Activated T-helper 2 cell treated with anti-CD3 and anti-CD28 coated beads, Interferon-gamma antibody, Interleukin-2, Interleukin-4, amounts not matched to agents 10 μg/mL and 5 μg/mL and 100 μg/mL, durations not matched to agents 14 hours and 24 hours and 36 hours (primary cell): ENCODE data around the gene NELFA. TPM values are rescaled to one million over a fixed set of nuclear protein-coding genes. Genes with fewer than 3 reads are reported as not detected.
"Not testable (repeated sequence)": the region's sequence is repeated elsewhere in the genome, so short reads cannot be mapped to it uniquely, and the experiment has no call there.

Experiments used
- DNase-seq: peaks from one replicate; pipeline ENCODE4 v3.0.0; 2021; ENCODE audit warnings: low spot score
- H3K27ac Mint-ChIP-seq: one replicate; pipeline ENCODE4 v1.8.0; 2021; ENCODE audit warnings: mixed read lengths
- H3K27me3 Mint-ChIP-seq: one replicate; pipeline ENCODE4 v1.8.0; 2021; ENCODE audit warnings: low read depth, mixed read lengths
- H3K36me3 Mint-ChIP-seq: one replicate; pipeline ENCODE4 v1.8.0; 2021; ENCODE audit warnings: low read depth, mixed read lengths
- H3K4me1 Mint-ChIP-seq: one replicate; pipeline ENCODE4 v1.8.0; 2021; ENCODE audit warnings: low read depth, mixed read lengths
- H3K4me3 Mint-ChIP-seq: one replicate; pipeline ENCODE4 v1.8.0; 2021; ENCODE audit warnings: low read depth, mild to moderate bottlenecking, moderate library complexity, mixed read lengths
- H3K9me3 Mint-ChIP-seq: one replicate; pipeline ENCODE4 v1.8.0; 2021; ENCODE audit warnings: mixed read lengths
- intact Hi-C: fragments of 100-400 bp; cut with micrococcal nuclease; formaldehyde crosslinking; loops from one replicate; pipeline ENCODE4 v1.15.1; 2023
- total RNA-seq: library from RNA; stranded (reverse); gene quantifications from 2 replicates; pipeline ENCODE4 v1.2.3, GENCODE V29; 2022

Gene NELFA
- total RNA-seq, 1 donor from 2014 or later: 48.3 TPM

- no peaks in the 10 kb centered on the region for H3K36me3 Mint-ChIP-seq
- no peak overlapping the region for H3K4me3 Mint-ChIP-seq
- peaks cover 15% of the 10 kb centered on the region for H3K27me3 Mint-ChIP-seq
- no peak overlapping the region for H3K27ac Mint-ChIP-seq
- no peak for DNase-seq
- no peaks in the 10 kb centered on the region for H3K4me1 Mint-ChIP-seq
- H3K9me3 Mint-ChIP-seq: no peaks in the 10 kb centered on the region
- intact Hi-C loops: no loop called here
Observed at GRCh38 chr4:2044542-2045517, 36.1 kb upstream of the NELFA start.

- Mint-ChIP-seq H3K9me3 (no peaks in the 10 kb centered on the region), H3K27ac (no peak overlapping the region), H3K27me3 (peaks cover 18% of the 10 kb centered on the region), H3K4me3 (peak overlapping the region; percentile 30), H3K36me3 (no peaks in the 10 kb centered on the region), H3K4me1 (no peaks in the 10 kb centered on the region)
- intact Hi-C loops: no loop called here
- no peak for DNase-seq
Observed at GRCh38 chr4:2044119-2044485, 35.3 kb upstream of the NELFA start.

GRCh38 chr4:2043396-2044118, 34.8 kb upstream of the NELFA start:
- H3K36me3 Mint-ChIP-seq: no peaks in the 10 kb centered on the region
- H3K27me3 Mint-ChIP-seq: peaks cover 21% of the 10 kb centered on the region
- no peak for DNase-seq
- H3K9me3 Mint-ChIP-seq: no peaks in the 10 kb centered on the region
- no peaks in the 10 kb centered on the region for H3K4me1 Mint-ChIP-seq
- intact Hi-C loops: no loop called here
- H3K4me3 Mint-ChIP-seq: peak overlapping the region; percentile 30
- H3K27ac Mint-ChIP-seq: no peak overlapping the region

GRCh38 chr4:2042947-2043395, 34.2 kb upstream of the NELFA start:
- Mint-ChIP-seq H3K27me3 (peaks cover 23% of the 10 kb centered on the region), H3K4me1 (no peaks in the 10 kb centered on the region), H3K4me3 (peak overlapping the region; percentile 77), H3K27ac (peak overlapping the region; percentile 33), H3K9me3 (no peaks in the 10 kb centered on the region), H3K36me3 (no peaks in the 10 kb centered on the region)
- no peak for DNase-seq
- intact Hi-C loops: no loop called here

- Mint-ChIP-seq H3K4me3 (peak overlapping the region; percentile 77), H3K27ac (peak overlapping the region; percentile 33), H3K4me1 (no peaks in the 10 kb centered on the region), H3K36me3 (no peaks in the 10 kb centered on the region), H3K9me3 (no peaks in the 10 kb centered on the region), H3K27me3 (peaks cover 23% of the 10 kb centered on the region)
- intact Hi-C loops: no loop called here
- peak; percentile 32 for DNase-seq
Observed at GRCh38 chr4:2042204-2042946, 33.6 kb upstream of the NELFA start.

- intact Hi-C loops: loop anchor here (2.0 kb wide), 1 partner anchor 33 kb away; the partner anchor contains the start of gene NELFA
- Mint-ChIP-seq H3K36me3 (no peaks in the 10 kb centered on the region), H3K9me3 (no peaks in the 10 kb centered on the region), H3K4me3 (peak overlapping the region; percentile 81), H3K4me1 (no peaks in the 10 kb centered on the region), H3K27me3 (peaks cover 29% of the 10 kb centered on the region), H3K27ac (no peak overlapping the region)
- DNase-seq: peak; percentile 84
Observed at GRCh38 chr4:2041239-2042130, 32.7 kb upstream of the NELFA start.

- peak overlapping the region; percentile 64 for H3K4me3 Mint-ChIP-seq
- no peak for DNase-seq
- intact Hi-C loops: loop anchor here (2.0 kb wide), 1 partner anchor 32 kb away; the partner anchor contains the start of gene NELFA
Observed at GRCh38 chr4:2040391-2041238, 31.8 kb upstream of the NELFA start.

GRCh38 chr4:2036866-2037265, 28.1 kb upstream of the NELFA start:
- Mint-ChIP-seq H3K27ac (no peak overlapping the region), H3K4me3 (no peak overlapping the region), H3K4me1 (no peaks in the 10 kb centered on the region), H3K9me3 (no peaks in the 10 kb centered on the region), H3K27me3 (peaks cover 43% of the 10 kb centered on the region), H3K36me3 (no peaks in the 10 kb centered on the region)
- no peak for DNase-seq
- intact Hi-C loops: no loop called here

More at GRCh38 chr4:2040391-2041238, 31.8 kb upstream of the NELFA start:
- Mint-ChIP-seq H3K27me3 (peaks cover 29% of the 10 kb centered on the region), H3K27ac (no peak overlapping the region), H3K36me3 (no peaks in the 10 kb centered on the region), H3K9me3 (no peaks in the 10 kb centered on the region), H3K4me1 (no peaks in the 10 kb centered on the region)

- H3K4me3 Mint-ChIP-seq: no peak overlapping the region
- intact Hi-C loops: no loop called here
- no peaks in the 10 kb centered on the region for H3K9me3 Mint-ChIP-seq
- H3K36me3 Mint-ChIP-seq: no peaks in the 10 kb centered on the region
- peaks cover 41% of the 10 kb centered on the region for H3K27me3 Mint-ChIP-seq
- no peak overlapping the region for H3K27ac Mint-ChIP-seq
- DNase-seq: no peak
- H3K4me1 Mint-ChIP-seq: no peaks in the 10 kb centered on the region
Observed at GRCh38 chr4:2036327-2036726, 27.6 kb upstream of the NELFA start.

GRCh38 chr4:2031161-2031560, 22.4 kb upstream of the NELFA start:
- peaks cover 51% of the 10 kb centered on the region for H3K27me3 Mint-ChIP-seq
- intact Hi-C loops, H3K27ac Mint-ChIP-seq, H3K9me3 Mint-ChIP-seq, DNase-seq, H3K36me3 Mint-ChIP-seq, H3K4me1 Mint-ChIP-seq, H3K4me3 Mint-ChIP-seq: not testable (repeated sequence)

GRCh38 chr4:2027120-2027519, 18.3 kb upstream of the NELFA start:
- H3K36me3 Mint-ChIP-seq, intact Hi-C loops, DNase-seq, H3K4me3 Mint-ChIP-seq, H3K9me3 Mint-ChIP-seq, H3K27ac Mint-ChIP-seq, H3K4me1 Mint-ChIP-seq: not testable (repeated sequence)
- peaks cover 54% of the 10 kb centered on the region for H3K27me3 Mint-ChIP-seq
